ENCODE measurements around the gene RBM5.
"Not testable (repeated sequence)": the region's sequence is repeated elsewhere in the genome, so short reads cannot be mapped to it uniquely, and the experiment has no call there.

Gene RBM5

DNA sequence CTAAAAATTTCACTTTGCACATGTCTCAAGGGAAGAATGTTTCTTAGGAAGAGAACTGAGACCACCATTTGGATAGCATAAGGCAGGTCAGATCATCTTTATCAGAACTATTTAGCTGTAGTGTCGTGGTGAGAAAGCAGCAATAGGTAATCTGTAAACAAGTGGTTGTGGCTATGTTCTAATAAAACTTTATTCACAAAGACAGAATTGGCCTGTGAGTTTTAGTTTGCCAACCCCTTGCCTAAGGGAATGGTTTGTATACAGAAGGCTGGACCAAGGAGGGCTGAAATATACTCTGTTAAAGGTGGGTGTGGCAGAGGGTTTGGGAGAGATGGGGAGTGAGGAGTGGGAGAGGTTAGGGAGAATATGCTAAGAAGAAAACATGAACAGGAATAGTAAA lies 10.6 kb upstream of the RBM5 start:
- TF ChIP-seq, protein P1, sequence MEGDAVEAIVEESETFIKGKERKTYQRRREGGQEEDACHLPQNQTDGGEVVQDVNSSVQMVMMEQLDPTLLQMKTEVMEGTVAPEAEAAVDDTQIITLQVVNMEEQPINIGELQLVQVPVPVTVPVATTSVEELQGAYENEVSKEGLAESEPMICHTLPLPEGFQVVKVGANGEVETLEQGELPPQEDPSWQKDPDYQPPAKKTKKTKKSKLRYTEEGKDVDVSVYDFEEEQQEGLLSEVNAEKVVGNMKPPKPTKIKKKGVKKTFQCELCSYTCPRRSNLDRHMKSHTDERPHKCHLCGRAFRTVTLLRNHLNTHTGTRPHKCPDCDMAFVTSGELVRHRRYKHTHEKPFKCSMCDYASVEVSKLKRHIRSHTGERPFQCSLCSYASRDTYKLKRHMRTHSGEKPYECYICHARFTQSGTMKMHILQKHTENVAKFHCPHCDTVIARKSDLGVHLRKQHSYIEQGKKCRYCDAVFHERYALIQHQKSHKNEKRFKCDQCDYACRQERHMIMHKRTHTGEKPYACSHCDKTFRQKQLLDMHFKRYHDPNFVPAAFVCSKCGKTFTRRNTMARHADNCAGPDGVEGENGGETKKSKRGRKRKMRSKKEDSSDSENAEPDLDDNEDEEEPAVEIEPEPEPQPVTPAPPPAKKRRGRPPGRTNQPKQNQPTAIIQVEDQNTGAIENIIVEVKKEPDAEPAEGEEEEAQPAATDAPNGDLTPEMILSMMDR (IDR thresholded peaks at IDR 0.05; ENCODE audit: extremely low read depth, insufficient read depth, missing control alignments): no peak
- in situ Hi-C loops (cut with MboI; ENCODE audit: low pct_unique_long_range_greater_than_20kb, low sequenced_read_pairs, unreplicated experiment): no loop called here

DNA sequence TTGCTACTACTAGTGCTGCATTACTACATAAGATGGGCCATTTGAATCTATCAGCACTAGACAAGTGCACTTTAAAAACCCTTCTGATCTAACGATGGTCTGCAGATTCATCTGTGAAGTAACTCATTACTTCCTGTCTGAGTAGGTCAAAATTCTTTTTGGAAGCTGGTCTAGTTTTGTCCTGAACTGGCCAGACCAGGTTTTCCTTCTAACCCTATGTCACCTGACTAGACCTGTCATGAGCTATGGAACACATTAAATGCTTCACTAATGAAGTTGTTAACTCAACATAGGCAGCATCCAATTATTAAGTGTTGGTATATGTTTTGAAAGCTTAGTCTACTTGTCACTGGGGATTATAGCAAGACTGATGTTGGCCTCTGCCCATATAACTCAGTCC lies 10.1 kb upstream of the RBM5 start:
- in situ Hi-C loops (cut with MboI; ENCODE audit: low pct_unique_long_range_greater_than_20kb, low sequenced_read_pairs, unreplicated experiment): no loop called here
- TF ChIP-seq, protein P1 (IDR thresholded peaks at IDR 0.05; ENCODE audit: extremely low read depth, insufficient read depth, missing control alignments): no peak
- DNase-seq (ENCODE audit: low spot score): no peak

More for the DNA sequence above, 10.6 kb upstream of the RBM5 start:
- no peak for DNase-seq (ENCODE audit: low spot score)

DNA sequence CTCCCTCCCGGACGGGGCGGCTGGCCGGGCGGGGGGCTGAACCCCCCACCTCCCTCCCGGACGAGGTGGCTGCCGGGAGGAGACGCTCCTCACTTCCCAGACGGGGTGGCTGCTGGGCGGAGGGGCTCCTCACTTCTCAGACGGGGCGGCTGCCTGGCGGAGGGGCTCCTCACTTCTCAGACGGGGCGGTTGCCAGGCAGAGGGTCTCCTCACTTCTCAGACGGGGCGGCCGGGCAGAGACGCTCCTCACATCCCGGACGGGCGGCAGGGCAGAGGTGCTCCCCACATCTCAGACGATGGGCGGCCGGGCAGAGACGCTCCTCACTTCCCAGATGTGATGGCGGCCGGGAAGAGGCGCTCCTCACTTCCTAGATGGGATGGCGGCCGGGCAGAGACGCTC lies 3.8 kb upstream of the RBM5 start:
- DNase-seq (ENCODE audit: low spot score); in situ Hi-C loops (cut with MboI; ENCODE audit: low pct_unique_long_range_greater_than_20kb, low sequenced_read_pairs, unreplicated experiment): not testable (repeated sequence)

DNA sequence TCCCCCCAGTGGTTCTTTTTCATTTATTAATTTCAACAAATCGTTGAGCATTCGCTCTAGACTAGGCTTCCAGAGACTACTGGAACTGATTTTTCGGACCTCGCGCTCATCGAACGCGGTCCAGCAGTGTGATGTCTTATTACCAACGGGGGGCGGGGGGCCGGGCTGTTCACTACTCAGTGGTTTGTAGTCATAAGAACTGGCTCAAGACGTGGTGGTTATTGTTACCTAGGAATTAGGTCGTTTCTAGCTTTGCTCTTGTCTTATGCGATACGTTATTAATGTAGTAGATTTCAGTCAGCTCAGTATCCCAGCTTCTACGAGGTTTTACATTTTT lies 858 bp downstream of the RBM5 start:
- DNase-seq (ENCODE audit: low spot score): peak; percentile 45
- TF ChIP-seq, protein P1 (IDR thresholded peaks at IDR 0.05; ENCODE audit: extremely low read depth, insufficient read depth, missing control alignments): no peak
- in situ Hi-C loops (cut with MboI; ENCODE audit: low pct_unique_long_range_greater_than_20kb, low sequenced_read_pairs, unreplicated experiment): no loop called here

DNA sequence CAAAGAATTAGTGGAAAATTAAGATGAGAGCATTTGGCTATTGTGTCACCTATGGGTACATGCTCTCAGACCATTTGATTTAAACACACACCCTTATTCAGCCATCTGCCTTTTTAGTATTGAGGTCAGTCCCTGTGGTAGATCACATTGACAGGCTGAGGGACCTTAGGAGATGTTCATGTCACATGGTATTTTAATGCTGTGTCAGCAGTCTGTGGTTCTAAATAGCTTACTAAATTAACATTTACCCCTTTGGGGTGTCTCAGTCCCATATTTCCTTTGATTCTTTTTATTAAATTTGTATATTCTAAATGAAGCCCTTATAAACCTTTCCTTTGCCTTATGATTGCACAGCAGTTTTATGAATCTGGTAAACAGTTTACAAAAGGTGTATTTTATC lies 2.3 kb downstream of the RBM5 start:
- DNase-seq (ENCODE audit: low spot score): no peak
- in situ Hi-C loops (cut with MboI; ENCODE audit: low pct_unique_long_range_greater_than_20kb, low sequenced_read_pairs, unreplicated experiment): no loop called here
- TF ChIP-seq, protein P1 (IDR thresholded peaks at IDR 0.05; ENCODE audit: extremely low read depth, insufficient read depth, missing control alignments): no peak

DNA sequence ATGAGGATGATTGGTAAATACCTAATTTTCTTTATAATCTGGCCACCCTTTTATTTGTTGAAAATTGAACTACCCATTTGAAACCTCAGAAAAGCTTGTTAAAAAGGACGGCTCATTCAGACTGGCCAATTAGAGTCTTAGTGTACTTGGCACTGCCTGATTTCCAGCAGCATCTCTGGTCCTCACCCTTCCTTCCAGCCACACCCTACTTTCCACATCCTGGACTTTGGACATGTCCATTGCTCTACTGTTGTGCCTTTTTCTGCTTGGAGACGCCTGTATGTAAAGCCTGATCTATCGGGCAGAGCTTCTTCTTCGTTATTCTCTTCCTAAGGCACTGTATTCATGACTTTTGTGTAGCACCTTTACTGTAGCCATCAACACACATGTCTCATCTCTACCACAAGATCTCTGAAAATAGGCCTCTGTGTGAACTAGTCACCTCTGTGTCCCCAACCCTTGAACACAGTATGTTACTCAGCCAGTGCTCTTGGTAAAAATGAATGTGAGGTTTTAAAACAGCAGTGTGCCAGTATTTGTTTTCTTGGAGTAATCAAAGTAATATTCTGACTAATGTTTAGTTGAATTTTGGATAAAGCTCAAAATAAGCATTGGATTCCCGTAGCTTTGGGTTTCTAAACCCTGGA lies 6.8 kb downstream of the RBM5 start:
- TF ChIP-seq, protein P1 (IDR thresholded peaks at IDR 0.05; ENCODE audit: extremely low read depth, insufficient read depth, missing control alignments): no peak
- in situ Hi-C loops (cut with MboI; ENCODE audit: low pct_unique_long_range_greater_than_20kb, low sequenced_read_pairs, unreplicated experiment): no loop called here
- DNase-seq (ENCODE audit: low spot score): no peak

DNA sequence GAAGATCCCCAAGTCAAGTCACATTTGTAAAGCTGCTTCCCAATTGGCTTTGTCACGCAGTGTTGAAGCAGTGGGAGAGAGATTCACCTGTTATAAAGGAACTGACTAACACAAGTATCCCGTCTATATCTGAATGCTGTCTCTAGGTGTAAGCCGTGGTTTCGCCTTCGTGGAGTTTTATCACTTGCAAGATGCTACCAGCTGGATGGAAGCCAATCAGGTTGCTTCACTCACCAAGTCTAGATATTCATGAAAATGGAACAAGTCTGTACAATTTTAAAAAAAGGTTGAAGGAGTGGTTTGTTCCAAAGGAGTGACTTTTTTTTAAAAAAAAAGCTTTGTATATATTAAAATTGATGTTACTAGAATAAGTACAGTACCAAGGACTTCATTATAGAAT lies 11.7 kb downstream of the RBM5 start:
- in situ Hi-C loops (cut with MboI; ENCODE audit: low pct_unique_long_range_greater_than_20kb, low sequenced_read_pairs, unreplicated experiment): no loop called here
- DNase-seq (ENCODE audit: low spot score): no peak
- TF ChIP-seq, protein P1 (IDR thresholded peaks at IDR 0.05; ENCODE audit: extremely low read depth, insufficient read depth, missing control alignments): no peak

All from GM13977 (cell line).